ENCODE results near the gene CCDC88A. TPM values are rescaled to one million over a fixed set of nuclear protein-coding genes. Genes with fewer than 3 reads are reported as not detected.
"Not testable (repeated sequence)": the region's sequence is repeated elsewhere in the genome, so short reads cannot be mapped to it uniquely, and the experiment has no call there.

Gene CCDC88A
- polyA plus RNA-seq, 2 of the 4 experiments (the other 2 are of a cell fraction) = 21.3 to 77.8 TPM

DNA sequence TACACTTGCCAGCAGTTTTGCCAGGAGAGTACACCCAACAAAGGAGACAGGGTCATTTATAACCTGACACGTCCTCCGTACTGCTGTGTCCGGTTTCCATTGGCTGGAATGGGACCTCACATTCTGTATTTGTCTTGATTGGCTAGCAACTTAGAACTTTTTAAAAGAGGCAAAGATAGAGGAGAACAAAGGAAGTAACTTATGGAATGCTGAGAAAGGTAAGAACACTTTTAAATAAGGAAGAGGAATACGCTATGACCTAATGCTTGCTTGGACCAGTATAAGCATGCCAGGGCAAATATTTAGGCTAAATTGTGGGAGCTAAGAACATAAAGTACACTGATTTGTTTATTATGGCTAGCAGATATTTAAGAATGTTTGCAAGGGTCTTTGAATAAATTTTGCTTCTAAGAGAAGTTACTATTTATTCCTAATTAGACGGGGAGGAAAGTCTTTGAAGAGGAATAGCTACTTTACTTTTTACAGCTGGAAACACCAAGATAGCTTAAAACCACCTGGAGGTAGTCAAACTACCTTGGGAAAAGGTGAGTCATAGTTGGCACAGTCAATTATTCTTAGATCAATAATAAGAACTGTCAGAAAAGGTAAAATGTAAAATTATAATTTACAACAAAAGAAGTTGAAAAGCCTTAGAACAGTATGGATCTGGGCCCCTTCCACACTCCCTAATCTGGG lies 138.7 kb downstream of the CCDC88A start:
- WGBS (ENCODE audit: missing lambda C conversion rate) = 90% methylated on average over 5 of the region's 5 CpGs
- not testable (repeated sequence) for H3K4me3 ChIP-seq; ATAC-seq; DNase-seq (ENCODE audit: low read depth in 1 of 2, low spot score in 1 of 2); H3K9me3 ChIP-seq; H3K4me1 ChIP-seq; FAIRE-seq; H3K4me2 ChIP-seq; TF ChIP-seq FOSL2 (IDR thresholded peaks at IDR 0.05)
- ChIA-PET CTCF (interaction anchor here (1.0 to 1.3 kb wide), 2 partner anchors 8 to 18 kb away, joined by 3 read pairs; no protein-coding TSS in a partner anchor), POLR2A (interaction anchor here (1.4 kb wide), 1 partner anchor 138 kb away, joined by 3 read pairs; the partner anchor contains the start of gene CCDC88A)
- TF ChIP-seq FOSL2 (CRISPR knock-in tag; IDR thresholded peaks at IDR 0.05) = peak; percentile 69; the same call in 1 of the 2 replicates
- H3K27ac ChIP-seq = peak overlapping the region in 1 of 2 experiments; percentile 90; a peak in 2 of 6 replicates

GRCh38 chr2:55279859-55280424 lies 139.7 kb downstream of the CCDC88A start:
- WGBS (ENCODE audit: missing lambda C conversion rate) = 95% methylated on average over 7 of the region's 7 CpGs
- ATAC-seq; H3K27ac ChIP-seq; DNase-seq (ENCODE audit: low read depth in 1 of 2, low spot score in 1 of 2); CTCF ChIA-PET; H3K4me1 ChIP-seq; H3K9me3 ChIP-seq; H3K4me3 ChIP-seq; POLR2A ChIA-PET; FAIRE-seq; H3K4me2 ChIP-seq: not testable (repeated sequence)

DNA sequence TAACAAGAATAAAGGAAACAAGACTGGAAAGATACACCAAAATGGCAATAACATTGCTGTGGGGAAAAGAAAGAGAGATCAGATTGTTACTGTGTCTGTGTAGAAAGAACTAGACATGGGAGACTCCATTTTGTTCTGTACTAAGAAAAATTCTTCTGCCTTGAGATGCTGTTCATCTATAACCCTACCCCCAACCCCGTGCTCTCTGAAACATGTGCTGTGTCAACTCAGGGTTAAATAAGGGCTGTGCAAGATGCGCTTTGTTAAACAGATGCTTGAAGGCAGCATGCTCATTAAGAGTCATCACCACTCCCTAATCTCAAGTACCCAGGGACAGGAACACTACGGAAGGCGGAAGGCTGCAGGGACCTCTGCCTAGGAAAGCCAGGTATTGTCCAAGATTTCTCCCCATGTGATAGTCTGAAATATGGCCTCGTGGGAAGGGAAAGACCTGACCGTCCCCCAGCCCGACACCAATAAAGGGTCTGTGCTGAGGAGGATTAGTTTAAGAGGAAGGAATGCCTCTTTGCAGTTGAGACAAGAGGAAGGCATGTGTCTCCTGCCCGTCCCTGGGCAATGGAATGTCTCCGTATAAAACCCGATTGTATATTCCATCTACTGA lies 140.3 kb downstream of the CCDC88A start:
- FAIRE-seq; H3K27ac ChIP-seq; ATAC-seq; H3K9me3 ChIP-seq; H3K4me3 ChIP-seq; DNase-seq (ENCODE audit: low read depth in 1 of 2, low spot score in 1 of 2); H3K4me1 ChIP-seq; CTCF ChIA-PET; H3K4me2 ChIP-seq; POLR2A ChIA-PET: not testable (repeated sequence)
- WGBS (ENCODE audit: missing lambda C conversion rate) = 78% methylated on average over 10 of the region's 10 CpGs

DNA sequence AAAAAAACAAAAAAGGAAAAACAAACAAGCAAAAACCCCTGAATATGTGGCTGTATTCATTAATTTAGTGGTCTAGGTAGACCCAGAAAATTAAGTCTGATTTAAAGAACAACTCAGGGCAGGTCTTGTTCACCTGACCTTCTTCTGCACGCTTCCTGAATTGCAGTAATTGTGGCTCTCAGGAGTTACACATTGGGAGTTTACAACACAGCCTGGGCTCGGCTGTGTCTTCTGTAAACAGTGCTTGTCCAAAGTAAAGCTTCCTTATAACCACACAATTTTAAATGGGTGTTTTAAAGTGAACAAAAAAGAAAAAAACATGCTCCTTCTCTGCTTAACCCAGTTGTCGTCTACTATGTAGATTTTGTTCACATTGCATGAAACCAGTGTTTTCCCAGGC lies 142.3 kb downstream of the CCDC88A start:
- FAIRE-seq (no peak), ATAC-seq (no peak)

DNA sequence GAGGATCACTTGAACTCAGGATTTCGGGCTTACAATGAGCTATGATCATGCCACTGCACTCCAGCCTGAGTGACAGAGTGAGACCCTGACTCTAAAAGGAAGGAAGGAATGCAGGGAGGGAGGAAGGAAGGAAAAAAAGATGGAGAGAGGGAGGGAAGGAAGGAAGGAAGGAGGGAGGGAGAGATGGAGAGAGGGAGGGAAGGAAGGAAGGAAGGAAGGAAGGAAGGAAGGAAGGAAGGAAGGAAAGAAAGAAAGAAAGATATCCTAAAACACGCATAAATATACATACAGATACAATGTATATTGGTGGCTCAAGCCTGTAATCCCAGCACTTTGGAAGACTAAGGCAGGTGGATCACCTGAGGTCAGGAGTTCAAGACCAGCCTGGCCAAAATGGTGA lies 145.3 kb downstream of the CCDC88A start:
- POLR2A ChIA-PET; ATAC-seq; DNase-seq (ENCODE audit: low read depth in 1 of 2, low spot score in 1 of 2); H3K9me3 ChIP-seq; CTCF ChIA-PET; H3K4me2 ChIP-seq; H3K27ac ChIP-seq; H3K4me3 ChIP-seq; H3K4me1 ChIP-seq; FAIRE-seq: not testable (repeated sequence)
- 78% methylated on average over 2 of the region's 2 CpGs for WGBS (ENCODE audit: missing lambda C conversion rate)

More for the DNA sequence above, 142.3 kb downstream of the CCDC88A start:
- 71% methylated on average over 3 of the region's 3 CpGs for WGBS (ENCODE audit: missing lambda C conversion rate)
- Histone ChIP-seq H3K4me2 (no peak overlapping the region), H3K4me3 (no peak overlapping the region), H3K4me1 (no peaks in the 10 kb centered on the region), H3K9me3 (no peaks in the 10 kb centered on the region), H3K27ac (no peak overlapping the region)
- ChIA-PET POLR2A (no interaction called here), CTCF (no interaction called here)
- TF ChIP-seq CHD4 (IDR thresholded peaks at IDR 0.05; ENCODE audit: borderline replicate concordance) (no peak), EHMT2 (IDR thresholded peaks at IDR 0.05; ENCODE audit: low read depth) (no peak), NPAS2 (CRISPR knock-in tag; IDR thresholded peaks at IDR 0.05; ENCODE audit: borderline replicate concordance) (no peak), REST (IDR thresholded peaks at IDR 0.05) (no peak)
- no peak for DNase-seq (ENCODE audit: low read depth in 1 of 2, low spot score in 1 of 2)
